K562 (cell line): ENCODE results near the gene NUP62.

Source experiments
- PHF8 ChIP-seq: fragments of 200-600 bp; sonication (generic); IDR thresholded peaks from 2 replicates; pipeline ENCODE4 v1.6.1; 2012; ENCODE audit warnings: mixed run types, mild to moderate bottlenecking, inconsistent platforms, low read length, moderate library complexity, borderline replicate concordance
- POLR2A ChIP-seq: fragments of 450-650 bp; conservative IDR thresholded peaks from 2 replicates; pipeline ENCODE4 v1.6.1; 2016
- TAL1 ChIP-seq: fragments of 450-650 bp; IDR thresholded peaks from 2 replicates; pipeline ENCODE4 v1.6.1; 2016; ENCODE audit warnings: mild to moderate bottlenecking

DNA sequence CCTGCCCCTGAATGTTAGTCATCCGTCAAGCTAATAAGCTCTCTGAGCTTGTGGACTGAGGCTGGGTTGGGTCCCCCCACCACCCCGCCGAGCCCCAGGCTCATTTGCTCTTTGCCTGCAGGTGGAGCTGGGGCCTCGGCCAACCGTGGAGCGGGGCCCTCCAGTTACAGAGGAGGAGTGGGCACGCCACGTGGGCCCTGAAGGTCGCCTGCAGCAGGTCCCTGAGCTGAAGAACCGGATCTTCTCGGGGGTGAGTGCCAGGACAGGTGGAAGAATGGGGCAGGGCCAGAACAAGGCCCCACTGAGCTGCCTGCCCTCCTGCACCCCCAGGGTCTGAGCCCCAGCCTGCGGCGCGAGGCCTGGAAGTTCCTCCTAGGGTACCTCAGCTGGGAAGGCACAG lies 46.7 kb downstream of the NUP62 start:
- TF ChIP-seq TAL1 (no peak), PHF8 (no peak), POLR2A (no peak)
